PC-9 (cell line): ENCODE measurements around the gene DOCK3.

Source experiments
- CTCF ChIP-seq: fragments of 200-600 bp; sonication (generic); conservative IDR thresholded peaks from 2 replicates; pipeline ENCODE4 v1.6.1; 2017; ENCODE audit warnings: mixed run types, antibody characterized with exemption, mild to moderate bottlenecking, moderate library complexity
- EZH2 ChIP-seq: fragments of 200-600 bp; sonication (generic); IDR thresholded peaks from 2 replicates; pipeline ENCODE4 v1.8.0; 2017; ENCODE audit warnings: antibody characterized with exemption, low read depth

- TF ChIP-seq CTCF (no peak), EZH2 (no peak)
Observed at GRCh38 chr3:51353691-51354090, 679.0 kb downstream of the DOCK3 start.
